Body of pancreas (tissue), 4 donors: Measurements from ENCODE around the gene LRRC49. TPM values are rescaled to one million over a fixed set of nuclear protein-coding genes. Genes with fewer than 3 reads are reported as not detected.
A peak's percentile ranks its signal among the peaks of the same experiment; 100 is the strongest.

Experiments used
- ATAC-seq: fragments of 150-250 bp; one replicate; pipeline ENCODE4 v1.9.1; 2016
- DNase-seq, 4 donors: peaks; one replicate each; pipeline ENCODE4 v3.0.0-alpha.2; 2019
- H3K27ac ChIP-seq, 4 donors: fragments of 200-600 bp; sonication (generic); 1 replicate in 3 of 4; 2 replicates in 1 of 4; pipeline versions ENCODE4 v1.5.1 to v1.6.1; 2016 to 2019; ENCODE audit warnings: mild to moderate bottlenecking in 1 of 4, mixed read lengths in 1 of 4, moderate library complexity in 1 of 4
- H3K27me3 ChIP-seq, 2 donors: fragments of 200-600 bp; sonication (generic); one replicate each; pipeline ENCODE4 v1.6.0; 2016; ENCODE audit warnings: mild to moderate bottlenecking in 1 of 2
- H3K36me3 ChIP-seq, 2 donors: fragments of 200-600 bp; sonication (generic); replicated peaks in 1 of 2; 2 replicates each; pipeline ENCODE4 v1.5.1; 2016; ENCODE audit warnings: low read depth in 2 of 2; ENCODE audit not compliant: insufficient read depth in 1 of 2
- H3K4me1 ChIP-seq: fragments of 200-600 bp; sonication (generic); one replicate; pipeline ENCODE4 v1.6.0; 2016
- H3K4me3 ChIP-seq, 2 donors: fragments of 200-600 bp; sonication (generic); 1 replicate in 1 of 2; 2 replicates in 1 of 2; pipeline ENCODE4 v1.5.1; 2016 to 2019
- H3K9me3 ChIP-seq, 3 donors: fragments of 200-600 bp; sonication (generic); 1 replicate in 2 of 3; 2 replicates in 1 of 3; pipeline ENCODE4 v1.5.1; 2016
- POLR2A ChIP-seq, 3 donors: fragments of 450-650 bp; IDR thresholded peaks; one replicate each; pipeline ENCODE4 v1.6.1; 2016; ENCODE audit warnings: antibody characterized with exemption in 3 of 3, mild to moderate bottlenecking in 2 of 3
- WGBS, 2 donors: methylation state at CpG; one replicate each; pipeline ENCODE4 v1.1.5; 2017; 5-methylcytosine and 5-hydroxymethylcytosine counted together
- intact Hi-C: fragments of 100-400 bp; cut with DNase I; formaldehyde crosslinking; loops from one replicate; pipeline ENCODE4 v1.15.1; 2023
- total RNA-seq, 2 donors: library from RNA; depleted of rRNA; stranded (reverse); fragments of >200 nt; gene quantifications; one replicate each; pipeline ENCODE4 v1.1.0, GENCODE V29; 2016
- TF ChIP-seq, protein P1 (sequence below), 7 experiments: fragments of 450-650 bp in 4 of 7; fragments of 200-600 bp in 3 of 7; sonication (generic) in 3 of 7; IDR thresholded peaks; one replicate each; pipeline ENCODE4 v1.5.1; 2016 to 2019; ENCODE audit warnings: antibody characterized with exemption in 7 of 7

Gene LRRC49
- total RNA-seq, 2 donors from 2014 or later = 3.0 to 7.3 TPM

DNA sequence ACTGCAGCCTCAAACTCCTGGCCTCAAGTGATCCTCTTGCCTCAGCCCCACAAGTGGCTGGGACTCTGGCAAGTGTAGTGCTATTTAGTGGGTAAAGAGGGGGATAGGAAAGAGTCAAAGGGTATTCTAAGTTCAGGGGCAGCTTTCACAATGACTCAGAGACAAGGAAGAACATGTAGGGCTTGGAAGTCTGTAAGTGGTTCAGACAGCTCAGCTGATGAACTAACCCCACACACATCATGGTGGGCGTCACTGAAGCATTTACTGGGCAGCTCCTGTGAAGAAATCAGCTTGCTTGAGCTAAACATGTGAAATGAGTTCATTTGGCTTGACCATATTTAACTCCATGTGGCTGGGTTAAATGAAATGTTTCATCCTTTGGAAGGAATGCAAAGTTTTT lies 188.1 kb downstream of the LRRC49 start:
- TF ChIP-seq, protein P1, sequence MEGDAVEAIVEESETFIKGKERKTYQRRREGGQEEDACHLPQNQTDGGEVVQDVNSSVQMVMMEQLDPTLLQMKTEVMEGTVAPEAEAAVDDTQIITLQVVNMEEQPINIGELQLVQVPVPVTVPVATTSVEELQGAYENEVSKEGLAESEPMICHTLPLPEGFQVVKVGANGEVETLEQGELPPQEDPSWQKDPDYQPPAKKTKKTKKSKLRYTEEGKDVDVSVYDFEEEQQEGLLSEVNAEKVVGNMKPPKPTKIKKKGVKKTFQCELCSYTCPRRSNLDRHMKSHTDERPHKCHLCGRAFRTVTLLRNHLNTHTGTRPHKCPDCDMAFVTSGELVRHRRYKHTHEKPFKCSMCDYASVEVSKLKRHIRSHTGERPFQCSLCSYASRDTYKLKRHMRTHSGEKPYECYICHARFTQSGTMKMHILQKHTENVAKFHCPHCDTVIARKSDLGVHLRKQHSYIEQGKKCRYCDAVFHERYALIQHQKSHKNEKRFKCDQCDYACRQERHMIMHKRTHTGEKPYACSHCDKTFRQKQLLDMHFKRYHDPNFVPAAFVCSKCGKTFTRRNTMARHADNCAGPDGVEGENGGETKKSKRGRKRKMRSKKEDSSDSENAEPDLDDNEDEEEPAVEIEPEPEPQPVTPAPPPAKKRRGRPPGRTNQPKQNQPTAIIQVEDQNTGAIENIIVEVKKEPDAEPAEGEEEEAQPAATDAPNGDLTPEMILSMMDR (IDR thresholded peaks at IDR 0.05) = no peak
- no peak for TF ChIP-seq POLR2A (IDR thresholded peaks at IDR 0.05)
- ATAC-seq (no peak), DNase-seq (peak in 1 of 4 donors; percentile 23)
- 43 to 46% methylated on average over 1 of the region's 1 CpG for WGBS, 2 donors
- Histone ChIP-seq H3K27me3 (no peaks in the 10 kb centered on the region), H3K4me3 (no peak overlapping the region), H3K9me3 (no peaks in the 10 kb centered on the region), H3K27ac (no peak overlapping the region), H3K36me3 (no peaks in the 10 kb centered on the region), H3K4me1 (peaks cover 14% of the 10 kb centered on the region)
- intact Hi-C loops = no loop called here

DNA sequence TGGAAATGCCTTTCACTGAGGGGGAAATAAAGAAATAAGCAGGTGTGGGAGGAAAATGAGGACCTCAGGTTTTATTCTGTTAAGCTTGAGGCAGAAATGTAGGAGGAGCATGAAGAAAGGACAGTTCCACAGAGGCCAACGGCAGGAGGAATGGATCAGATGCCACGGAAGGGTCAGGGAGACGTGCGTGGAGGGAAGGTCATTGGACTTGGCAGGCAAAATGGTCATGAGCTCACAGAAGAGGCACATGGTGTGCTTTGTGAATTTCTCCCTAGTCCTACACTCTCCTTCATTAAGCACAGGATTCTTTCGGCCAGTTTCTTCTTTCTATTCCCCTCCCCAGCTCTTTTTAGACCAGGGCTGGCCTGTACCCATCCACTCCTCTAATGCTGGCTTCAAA lies 190.2 kb downstream of the LRRC49 start:
- Histone ChIP-seq H3K27ac (peak overlapping the region in 1 of 4 donors; percentile 29), H3K9me3 (no peaks in the 10 kb centered on the region), H3K36me3 (no peaks in the 10 kb centered on the region), H3K27me3 (no peaks in the 10 kb centered on the region), H3K4me1 (peaks cover 14% of the 10 kb centered on the region), H3K4me3 (no peak overlapping the region)
- no peak for TF ChIP-seq POLR2A (IDR thresholded peaks at IDR 0.05)
- TF ChIP-seq, protein P1 (IDR thresholded peaks at IDR 0.05) = no peak
- DNase-seq (peak in 1 of 4 donors; percentile 16), ATAC-seq (no peak)
- WGBS, 2 donors = 68 to 77% methylated on average over 5 of the region's 5 CpGs
- intact Hi-C loops = no loop called here

DNA sequence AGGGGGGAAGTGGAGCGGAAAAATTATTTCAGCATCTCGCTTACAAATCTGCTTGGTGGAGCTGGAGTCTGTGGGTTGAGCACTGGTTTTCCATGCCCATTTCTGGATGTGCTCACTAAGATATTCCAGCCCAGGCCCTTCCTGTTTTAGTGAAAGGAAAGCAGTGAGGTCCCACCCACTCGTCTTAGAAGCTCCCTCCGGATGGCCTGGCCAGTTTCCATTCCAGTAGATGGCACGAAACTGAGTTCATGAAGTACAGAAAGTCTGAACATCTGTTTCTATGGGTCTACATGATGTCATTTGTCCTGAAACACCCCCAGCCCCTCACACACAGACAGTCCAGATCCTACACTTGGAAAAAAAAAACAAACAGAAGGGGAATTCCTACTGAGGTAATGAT lies 190.7 kb downstream of the LRRC49 start:
- TF ChIP-seq, protein P1 (IDR thresholded peaks at IDR 0.05) = no peak
- TF ChIP-seq POLR2A (IDR thresholded peaks at IDR 0.05) = no peak
- no peak for ATAC-seq
- Histone ChIP-seq H3K27ac (peak overlapping the region in 1 of 4 donors; percentile 29), H3K27me3 (no peaks in the 10 kb centered on the region), H3K9me3 (no peaks in the 10 kb centered on the region), H3K4me1 (peaks cover 14% of the 10 kb centered on the region), H3K4me3 (no peak overlapping the region), H3K36me3 (no peaks in the 10 kb centered on the region)
- intact Hi-C loops = no loop called here
- 61 to 72% methylated on average over 5 of the region's 5 CpGs for WGBS, 2 donors
- peak in 1 of 4 donors; percentile 8 for DNase-seq

DNA sequence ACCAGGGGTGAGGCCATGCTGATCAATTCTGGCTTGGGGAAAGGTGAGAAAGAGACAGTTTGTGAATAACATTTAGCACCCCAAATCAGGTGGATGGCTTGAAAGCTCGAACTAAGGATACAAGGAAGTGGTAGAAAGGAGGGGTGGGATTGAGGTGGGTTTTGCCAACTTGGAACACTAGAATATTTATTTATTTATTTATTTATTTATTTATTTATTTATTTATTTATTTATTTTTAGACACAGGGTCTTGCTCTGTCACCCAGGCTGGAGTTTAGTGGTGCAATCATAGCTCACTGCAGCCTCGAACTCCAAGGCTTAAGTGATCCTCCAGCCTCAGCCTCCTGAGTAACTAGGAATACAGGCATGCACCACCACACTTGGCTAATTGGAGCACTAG lies 191.6 kb downstream of the LRRC49 start:
- WGBS, 2 donors = 85 to 87% methylated on average over 2 of the region's 2 CpGs
- no peaks in the 10 kb centered on the region for H3K27me3 ChIP-seq
- intact Hi-C loops = no loop called here
- DNase-seq = no peak
- H3K36me3 ChIP-seq = no peaks in the 10 kb centered on the region
- H3K4me1 ChIP-seq = peaks cover 10% of the 10 kb centered on the region
- no peaks in the 10 kb centered on the region for H3K9me3 ChIP-seq
- no peak overlapping the region for H3K4me3 ChIP-seq
- TF ChIP-seq POLR2A (IDR thresholded peaks at IDR 0.05) = no peak
- TF ChIP-seq, protein P1 (IDR thresholded peaks at IDR 0.05) = no peak
- no peak for ATAC-seq
- no peak overlapping the region for H3K27ac ChIP-seq

DNA sequence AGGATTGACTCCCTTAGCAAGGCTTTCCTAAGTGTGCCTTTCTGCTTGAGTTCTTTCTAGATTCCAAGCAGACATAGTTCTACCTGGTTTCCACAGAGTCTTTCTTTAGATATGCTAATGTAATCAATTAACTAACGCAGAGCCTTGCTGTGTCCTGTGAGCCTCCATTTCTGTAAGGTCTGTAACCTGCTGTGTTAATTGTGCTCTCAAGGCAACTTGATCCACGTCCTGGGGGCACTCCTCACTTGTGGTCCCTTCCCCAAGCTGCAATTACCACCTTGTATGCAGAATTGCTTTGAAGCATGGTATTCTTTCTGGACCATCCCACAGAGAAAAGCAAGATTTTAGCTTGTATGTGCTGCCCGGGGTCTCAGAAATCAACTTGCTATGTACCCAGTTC lies 193.2 kb downstream of the LRRC49 start:
- Histone ChIP-seq H3K27me3 (no peaks in the 10 kb centered on the region), H3K36me3 (no peaks in the 10 kb centered on the region), H3K4me3 (no peak overlapping the region), H3K4me1 (no peaks in the 10 kb centered on the region), H3K9me3 (no peaks in the 10 kb centered on the region), H3K27ac (no peak overlapping the region)
- TF ChIP-seq, protein P1 (IDR thresholded peaks at IDR 0.05) = no peak
- no peak for TF ChIP-seq POLR2A (IDR thresholded peaks at IDR 0.05)
- intact Hi-C loops = no loop called here
- no peak for ATAC-seq
- DNase-seq = no peak
- 46 to 61% methylated on average over 3 of the region's 3 CpGs for WGBS, 2 donors
